IPS-18c (cell line): ENCODE results near the gene TAF4B.
"Not testable (repeated sequence)": the region's sequence is repeated elsewhere in the genome, so short reads cannot be mapped to it uniquely, and the experiment has no call there.

Source experiments
- H3K4me3 ChIP-seq: 2 replicates; pipeline ENCODE4 v1.7.0; 2013; ENCODE audit warnings: low read depth, mild to moderate bottlenecking, low read length, moderate library complexity; ENCODE audit not compliant: insufficient read depth
- H3K9me3 ChIP-seq: one replicate; pipeline ENCODE4 v1.6.1; 2013; ENCODE audit warnings: mild to moderate bottlenecking, low read length, moderate library complexity; ENCODE audit not compliant: control insufficient read depth, insufficient read depth

The TAF4B gene, protein sequence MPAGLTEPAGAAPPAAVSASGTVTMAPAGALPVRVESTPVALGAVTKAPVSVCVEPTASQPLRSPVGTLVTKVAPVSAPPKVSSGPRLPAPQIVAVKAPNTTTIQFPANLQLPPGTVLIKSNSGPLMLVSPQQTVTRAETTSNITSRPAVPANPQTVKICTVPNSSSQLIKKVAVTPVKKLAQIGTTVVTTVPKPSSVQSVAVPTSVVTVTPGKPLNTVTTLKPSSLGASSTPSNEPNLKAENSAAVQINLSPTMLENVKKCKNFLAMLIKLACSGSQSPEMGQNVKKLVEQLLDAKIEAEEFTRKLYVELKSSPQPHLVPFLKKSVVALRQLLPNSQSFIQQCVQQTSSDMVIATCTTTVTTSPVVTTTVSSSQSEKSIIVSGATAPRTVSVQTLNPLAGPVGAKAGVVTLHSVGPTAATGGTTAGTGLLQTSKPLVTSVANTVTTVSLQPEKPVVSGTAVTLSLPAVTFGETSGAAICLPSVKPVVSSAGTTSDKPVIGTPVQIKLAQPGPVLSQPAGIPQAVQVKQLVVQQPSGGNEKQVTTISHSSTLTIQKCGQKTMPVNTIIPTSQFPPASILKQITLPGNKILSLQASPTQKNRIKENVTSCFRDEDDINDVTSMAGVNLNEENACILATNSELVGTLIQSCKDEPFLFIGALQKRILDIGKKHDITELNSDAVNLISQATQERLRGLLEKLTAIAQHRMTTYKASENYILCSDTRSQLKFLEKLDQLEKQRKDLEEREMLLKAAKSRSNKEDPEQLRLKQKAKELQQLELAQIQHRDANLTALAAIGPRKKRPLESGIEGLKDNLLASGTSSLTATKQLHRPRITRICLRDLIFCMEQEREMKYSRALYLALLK

DNA sequence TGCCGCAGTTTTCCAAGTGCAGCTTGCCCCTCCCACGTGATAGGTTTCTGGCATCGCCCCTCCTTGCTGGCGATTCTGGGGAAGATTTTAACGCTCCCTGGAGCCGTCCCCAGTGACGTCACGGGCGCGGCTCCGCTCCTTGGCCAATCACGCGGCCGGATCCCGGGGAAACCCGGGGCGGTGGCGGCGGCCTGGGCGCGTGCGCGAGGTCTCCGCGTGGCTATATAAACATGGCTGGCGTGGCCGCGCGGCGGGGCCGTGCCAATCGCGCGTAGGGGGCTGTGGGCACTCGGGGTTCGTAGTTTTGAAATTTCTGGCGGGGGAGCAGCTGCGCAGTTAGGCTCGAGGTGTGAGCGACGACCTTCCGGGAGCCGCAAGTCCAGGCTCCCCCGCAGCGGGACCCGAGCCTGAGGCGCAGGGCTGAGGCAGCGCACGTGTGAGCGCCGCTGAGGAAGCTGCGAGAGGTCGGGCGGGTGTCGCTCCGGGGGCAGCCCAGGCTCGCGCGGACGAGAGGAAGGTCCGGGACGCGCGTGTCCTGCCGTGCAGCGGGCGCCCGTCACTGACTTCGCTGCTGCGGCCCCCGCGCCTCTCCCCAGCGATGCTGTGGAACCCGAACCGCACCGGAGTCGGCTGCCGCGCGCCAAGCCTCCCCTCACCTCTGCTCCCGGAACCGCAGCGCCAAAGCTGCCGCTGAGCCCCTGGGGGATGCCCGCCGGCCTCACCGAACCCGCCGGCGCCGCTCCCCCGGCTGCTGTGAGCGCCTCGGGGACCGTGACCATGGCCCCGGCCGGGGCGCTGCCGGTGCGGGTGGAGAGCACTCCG, at the start of gene TAF4B:
TSS of gene TAF4B (plus strand) at position 217 of the 822 bp plus-strand sequence. CDS start at position 706, 489 bp downstream.
- H3K4me3 ChIP-seq, result peak within 1 kb of the TSS; percentile 73
- H3K9me3 ChIP-seq, result no peaks in the 10 kb centered on the region

DNA sequence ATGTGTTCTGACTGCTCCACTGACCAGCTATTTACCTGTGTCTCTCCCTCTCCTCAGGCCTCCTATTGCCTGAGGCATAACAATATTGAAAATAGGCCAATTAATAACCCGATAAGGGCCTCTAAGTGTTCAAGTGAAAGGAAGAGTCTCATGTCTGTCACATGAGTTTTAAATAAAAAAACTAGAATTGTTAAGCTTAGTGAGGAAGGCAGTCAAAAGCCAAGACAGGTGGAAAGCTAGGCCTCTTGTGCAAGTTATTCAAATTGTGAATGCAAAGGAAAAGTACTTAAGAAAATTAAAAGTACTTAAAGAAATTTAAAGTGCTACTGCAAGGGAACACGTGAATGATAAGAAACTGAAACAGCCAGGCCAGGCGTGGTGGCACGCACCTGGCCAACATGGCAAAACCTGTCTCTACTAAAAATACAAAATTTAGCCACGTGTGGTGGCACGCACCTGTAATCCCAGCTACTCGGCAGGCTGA, 44.9 kb upstream of the TAF4B start:
- H3K4me3 ChIP-seq, result no peak overlapping the region
- H3K9me3 ChIP-seq, result no peaks in the 10 kb centered on the region

DNA sequence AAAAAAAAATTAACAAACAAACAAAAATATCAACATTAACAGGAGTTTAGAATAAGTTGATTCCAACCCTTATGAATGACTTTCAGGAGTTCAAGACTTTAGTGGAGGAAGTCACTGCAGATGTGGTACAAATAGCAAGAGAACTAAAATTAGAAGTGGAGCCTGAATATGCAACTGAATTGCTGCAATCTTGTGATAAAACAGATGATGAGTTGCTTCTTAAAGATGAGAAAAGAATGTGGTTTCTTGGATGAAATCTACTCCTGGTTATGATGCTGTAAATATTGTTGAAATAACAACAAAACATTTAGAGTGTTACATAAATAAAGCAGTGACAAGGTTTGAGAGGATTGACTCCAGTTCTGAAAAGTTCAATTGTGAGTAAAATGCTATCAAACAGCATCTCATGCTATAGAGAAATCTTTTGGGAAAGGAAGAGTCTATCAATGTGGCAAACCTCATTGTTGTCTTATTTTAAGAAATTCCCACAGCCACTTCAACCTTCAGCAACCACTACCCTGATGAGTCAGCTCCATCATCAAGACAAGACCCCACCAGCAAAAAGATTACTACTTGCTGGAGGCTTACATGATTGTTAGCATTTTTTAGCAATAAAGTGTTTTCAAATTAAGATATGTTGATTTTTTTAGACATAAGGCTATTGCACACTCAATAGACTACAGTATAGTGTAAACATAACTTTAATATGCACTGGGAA, 42.7 kb upstream of the TAF4B start:
- Histone ChIP-seq H3K9me3 (no peaks in the 10 kb centered on the region), H3K4me3 (no peak overlapping the region)

DNA sequence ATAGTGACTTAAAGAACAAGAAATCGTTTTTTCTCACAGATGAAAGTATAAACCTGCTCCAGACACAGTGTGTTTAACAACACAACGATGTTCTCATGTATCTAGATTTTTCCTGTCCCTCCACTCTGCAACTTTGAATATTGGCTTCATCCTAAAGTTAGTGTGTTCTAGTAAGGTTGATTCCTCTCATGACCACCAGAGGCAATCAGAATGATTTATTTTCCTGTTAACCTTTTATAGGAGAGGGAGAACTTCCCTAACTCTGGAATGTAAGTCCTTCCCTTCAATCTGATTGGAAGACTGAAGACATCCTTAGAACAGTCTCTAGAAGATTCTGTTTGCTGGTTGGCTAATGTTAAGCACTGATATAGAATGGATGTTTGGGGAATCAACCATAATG, 41.0 kb upstream of the TAF4B start:
- Histone ChIP-seq H3K9me3 (no peaks in the 10 kb centered on the region), H3K4me3 (no peak overlapping the region)

DNA sequence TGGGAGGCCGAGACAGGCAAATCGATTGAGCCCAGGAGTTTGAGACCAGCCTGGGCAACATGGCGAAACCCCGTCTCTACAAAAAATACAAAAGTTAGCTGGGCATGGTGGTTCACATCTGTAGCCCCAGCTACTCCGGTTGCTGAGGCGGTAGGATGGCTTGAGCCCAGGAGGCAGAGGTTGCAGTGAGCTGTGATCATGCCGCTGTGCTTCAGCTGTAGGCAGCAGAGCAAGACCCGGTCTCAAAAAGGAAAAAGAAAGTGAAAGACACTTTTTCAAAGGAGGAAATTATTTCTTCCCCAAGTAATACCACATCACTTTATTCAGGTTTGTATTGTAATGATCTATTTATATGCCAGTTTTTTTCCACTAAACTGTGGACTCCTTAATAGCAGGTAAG, 35.7 kb upstream of the TAF4B start:
- Histone ChIP-seq H3K9me3 (no peaks in the 10 kb centered on the region), H3K4me3 (no peak overlapping the region)

DNA sequence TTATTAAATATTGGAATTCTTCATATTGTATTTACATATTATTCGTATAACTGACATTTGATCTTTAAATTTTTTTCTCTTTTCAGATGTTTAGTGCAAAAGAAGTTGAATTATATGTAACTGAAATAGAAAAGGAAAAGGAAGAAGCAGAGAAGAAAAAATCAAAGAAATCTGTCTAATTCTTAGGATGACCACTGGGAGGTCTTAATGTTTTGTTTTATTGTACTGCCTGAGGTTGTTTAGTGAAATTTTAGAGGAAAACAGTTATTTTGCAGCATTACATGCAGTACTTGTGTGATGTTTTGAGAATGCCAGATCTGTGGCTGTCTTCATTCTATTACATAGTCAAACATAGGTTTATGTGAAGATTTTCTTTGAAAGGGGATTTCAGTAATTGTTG, 34.0 kb upstream of the TAF4B start:
- H3K4me3 ChIP-seq, result no peak overlapping the region
- H3K9me3 ChIP-seq, result no peaks in the 10 kb centered on the region

DNA sequence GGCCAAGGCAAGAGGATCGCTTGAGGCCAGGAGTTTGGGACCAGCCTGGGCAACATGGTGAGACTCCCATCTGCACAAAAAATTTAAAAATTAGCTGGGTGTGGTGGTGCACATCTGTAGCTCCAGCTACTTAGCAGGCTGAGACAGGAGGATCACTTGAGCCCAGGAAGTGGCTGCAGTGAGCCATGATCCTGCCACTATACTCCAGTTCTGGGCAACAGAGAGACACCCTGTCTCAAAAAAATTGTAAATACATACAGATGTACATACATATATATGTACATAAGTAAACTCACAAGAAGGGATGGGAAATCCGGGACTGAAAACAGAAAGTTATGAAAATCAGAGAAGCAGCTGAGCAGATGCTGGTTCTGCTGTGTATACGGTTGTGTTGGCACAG, 29.6 kb upstream of the TAF4B start:
- Histone ChIP-seq H3K9me3 (no peaks in the 10 kb centered on the region), H3K4me3 (no peak overlapping the region)

DNA sequence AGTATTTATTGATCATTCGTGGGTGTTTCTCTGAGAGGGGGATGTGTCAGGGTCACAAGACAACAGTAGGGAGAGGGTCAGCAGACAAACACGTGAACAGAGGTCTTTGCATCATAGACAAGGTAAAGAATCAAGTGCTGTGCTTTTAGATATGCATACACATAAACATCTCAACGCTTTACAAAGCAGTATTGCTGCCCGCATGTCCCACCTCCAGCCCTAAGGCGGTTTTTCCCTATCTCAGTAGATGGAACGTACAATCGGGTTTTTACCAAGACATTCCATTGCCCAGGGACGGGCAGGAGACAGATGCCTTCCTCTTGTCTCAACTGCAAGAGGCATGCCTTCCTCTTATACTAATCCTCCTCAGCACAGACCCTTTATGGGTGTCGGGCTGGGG, 24.2 kb upstream of the TAF4B start:
- not testable (repeated sequence) for H3K9me3 ChIP-seq, H3K4me3 ChIP-seq

DNA sequence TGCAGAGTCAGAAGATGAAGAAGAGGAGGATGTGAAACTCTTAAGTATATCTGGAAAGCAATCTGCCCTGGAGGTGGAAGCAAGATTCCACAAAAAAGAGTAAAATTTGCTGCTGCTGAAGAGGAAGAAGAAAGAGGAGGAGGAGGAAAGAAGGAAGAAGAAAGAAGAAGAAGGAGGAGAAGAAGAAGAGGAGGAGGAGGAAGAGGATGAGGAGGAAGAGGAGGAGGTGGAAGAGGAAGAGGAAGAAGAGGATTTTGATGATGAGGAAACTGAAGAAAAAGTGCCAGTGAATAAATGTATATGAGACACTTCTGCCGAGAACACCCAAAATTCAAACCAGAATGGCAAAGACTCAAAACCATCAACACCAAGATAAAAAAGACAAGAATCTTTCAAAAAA, 20.9 kb upstream of the TAF4B start:
- peaks cover 2% of the 10 kb centered on the region for H3K9me3 ChIP-seq
- H3K4me3 ChIP-seq, result no peak overlapping the region

DNA sequence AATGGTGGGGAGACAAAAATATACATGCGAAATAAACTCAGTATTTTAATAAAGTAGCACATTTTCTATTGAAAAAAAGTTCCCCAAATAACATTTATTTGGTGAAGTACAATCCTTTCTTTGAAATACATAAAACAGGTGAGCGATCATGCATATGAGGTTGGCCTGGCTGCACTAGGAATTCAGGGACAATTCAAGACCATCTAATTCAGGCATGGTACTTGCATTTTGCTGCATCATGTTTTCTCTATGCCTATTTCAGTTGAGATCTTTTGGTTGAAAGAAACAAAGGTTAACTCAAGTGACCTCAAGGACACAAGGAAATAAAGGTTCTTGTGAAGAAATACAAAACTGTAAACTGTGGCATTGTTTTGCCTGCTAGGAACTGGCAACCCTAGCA, 19.8 kb upstream of the TAF4B start:
- Histone ChIP-seq H3K4me3 (no peak overlapping the region), H3K9me3 (peaks cover 2% of the 10 kb centered on the region)

DNA sequence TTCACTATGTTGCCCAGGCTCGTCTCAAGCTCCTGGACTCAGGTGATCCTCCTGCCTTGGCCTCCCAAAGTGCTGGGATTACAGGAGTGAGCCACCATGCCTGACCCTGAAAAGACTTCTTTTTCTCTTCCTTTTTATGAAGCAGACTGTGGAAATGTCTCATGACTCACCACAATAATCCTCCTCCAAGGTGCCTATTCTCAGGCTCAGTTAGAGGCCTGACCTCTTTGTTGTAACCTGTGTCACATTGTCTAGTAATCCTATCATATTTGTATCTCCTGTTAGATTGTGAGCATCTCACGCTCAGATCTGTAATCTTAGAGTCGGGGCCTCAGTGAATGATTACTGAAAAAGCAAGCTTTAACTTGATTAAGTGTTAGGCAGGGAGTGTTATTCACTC, 18.3 kb upstream of the TAF4B start:
- Histone ChIP-seq H3K9me3 (no peaks in the 10 kb centered on the region), H3K4me3 (no peak overlapping the region)

DNA sequence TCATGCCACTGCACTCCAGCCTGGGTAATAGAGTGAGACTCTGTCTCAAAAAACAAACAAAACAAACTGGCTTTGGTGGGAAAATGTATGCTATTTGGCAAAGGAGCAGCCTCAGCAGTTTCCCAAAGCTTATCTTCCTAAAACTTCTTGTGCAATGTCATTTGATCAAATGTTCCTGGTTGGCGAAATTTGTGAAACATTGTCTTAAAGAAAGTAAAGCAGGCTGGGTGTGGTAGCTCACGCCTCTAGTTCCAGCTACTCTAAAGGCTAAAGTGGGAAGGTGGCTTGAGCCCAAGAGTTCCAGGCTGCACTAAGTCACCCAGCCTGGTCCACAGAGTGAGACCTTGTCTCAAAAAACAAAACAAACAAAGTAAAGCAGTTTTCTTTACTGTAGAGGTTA, 17.3 kb upstream of the TAF4B start:
- no peak overlapping the region for H3K4me3 ChIP-seq
- no peaks in the 10 kb centered on the region for H3K9me3 ChIP-seq

DNA sequence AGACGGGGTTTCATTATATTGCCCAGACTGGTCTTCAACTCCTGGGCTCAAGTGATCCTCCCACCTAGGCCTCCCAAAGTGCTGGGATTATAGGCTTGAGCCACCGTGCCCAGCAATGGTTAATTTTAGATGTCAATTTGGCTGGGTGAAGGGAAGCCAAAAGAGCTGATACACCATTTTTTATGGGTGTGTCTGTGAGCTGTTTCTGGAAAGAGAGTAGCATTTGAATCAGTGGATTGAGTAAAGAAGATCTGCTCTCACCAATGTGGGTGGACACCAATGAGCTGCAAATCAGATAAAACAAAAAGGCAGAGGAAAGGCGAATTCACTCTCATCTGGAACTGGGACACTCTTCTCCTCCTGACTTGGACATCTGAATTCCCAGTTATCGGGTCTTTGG, 16.1 kb upstream of the TAF4B start:
- Histone ChIP-seq H3K4me3 (no peak overlapping the region), H3K9me3 (no peaks in the 10 kb centered on the region)

DNA sequence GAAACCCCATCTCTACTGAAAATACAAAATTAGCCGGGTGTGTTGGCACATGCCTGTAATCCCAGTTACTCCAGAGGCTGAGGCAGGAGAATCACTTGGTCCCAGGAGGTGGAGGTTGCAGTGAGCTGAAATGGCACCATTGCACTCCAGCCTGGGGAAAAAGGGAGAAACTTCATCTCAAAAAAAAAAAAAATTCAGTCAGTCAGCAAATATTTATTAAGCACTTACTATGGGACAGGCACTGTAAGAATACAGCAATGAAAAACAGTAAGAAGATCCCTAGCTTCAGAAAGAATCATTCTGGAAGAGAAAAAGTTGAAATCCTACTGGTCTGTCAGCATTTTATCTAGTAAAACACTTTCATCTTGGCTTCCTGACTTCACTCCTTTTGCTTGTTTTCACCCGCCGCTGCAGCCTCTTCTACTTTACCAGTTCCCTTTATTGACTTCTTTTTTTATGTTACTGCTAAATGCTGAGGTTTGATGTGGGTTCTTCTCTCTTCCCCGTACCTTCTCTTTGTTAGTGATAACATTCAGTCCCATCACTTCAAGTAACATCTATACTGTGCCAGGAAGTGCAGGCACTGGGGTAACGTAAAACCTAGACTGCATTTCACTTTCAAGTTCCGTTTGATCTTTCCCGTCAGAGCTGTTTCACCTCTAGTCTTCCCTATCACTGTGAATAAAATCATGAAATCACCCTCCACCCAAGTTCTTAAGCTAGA, 10.8 kb upstream of the TAF4B start:
- no peaks in the 10 kb centered on the region for H3K9me3 ChIP-seq
- no peak overlapping the region for H3K4me3 ChIP-seq

DNA sequence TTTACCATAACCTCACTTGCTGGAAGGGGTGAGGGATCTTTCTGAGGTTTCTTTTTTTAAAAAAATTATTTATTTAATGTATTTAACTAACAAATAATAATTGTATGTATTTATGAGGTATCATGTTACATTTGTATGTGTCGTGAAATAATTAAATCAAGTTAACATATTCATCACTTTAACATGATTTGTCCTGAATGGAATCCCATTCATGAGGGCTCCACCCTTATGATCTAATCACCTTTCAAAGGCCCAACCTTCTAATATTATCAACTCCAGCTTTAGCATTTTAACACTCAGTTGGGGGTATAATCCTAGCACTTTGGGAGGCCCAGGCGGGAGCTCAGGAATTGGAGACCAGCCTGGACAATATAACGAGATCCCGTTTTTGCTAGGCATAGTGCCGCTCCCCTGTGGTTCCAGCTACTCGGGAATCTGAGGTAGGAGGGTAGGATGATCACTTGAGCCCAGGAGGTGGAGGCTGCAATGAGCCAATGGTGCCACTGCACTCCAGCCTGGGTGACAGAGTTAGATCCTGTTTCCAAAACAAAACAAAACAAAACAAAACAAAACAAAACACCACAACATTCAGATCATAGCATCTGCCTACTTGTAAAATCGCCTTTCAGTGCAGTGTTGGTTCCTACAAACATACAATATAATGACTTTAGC, 1.1 kb upstream of the TAF4B start:
- Histone ChIP-seq H3K9me3 (no peaks in the 10 kb centered on the region), H3K4me3 (no peak overlapping the region)

DNA sequence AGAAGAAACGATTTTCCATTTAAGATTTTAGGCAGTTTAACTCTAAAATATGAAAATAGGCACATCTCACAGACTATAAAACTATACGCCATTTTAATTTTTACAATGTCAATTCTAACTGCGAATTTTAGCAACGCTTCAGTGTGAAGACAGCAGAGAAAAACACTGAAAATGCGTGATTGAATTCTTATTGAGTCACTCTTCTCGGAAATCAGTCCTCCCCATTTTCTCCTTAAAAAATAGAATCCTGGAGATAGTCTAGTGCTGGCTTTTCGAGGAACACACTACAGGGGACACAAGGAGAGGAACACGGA, 373 bp upstream of the TAF4B start:
- H3K4me3 ChIP-seq, result peak overlapping the region; percentile 73; the same call in 1 of the 2 replicates
- H3K9me3 ChIP-seq, result no peaks in the 10 kb centered on the region
